HepG2 (cell line): ENCODE measurements around the gene B4GALT2. TPM values are rescaled to one million over a fixed set of nuclear protein-coding genes. Genes with fewer than 3 reads are reported as not detected.

ENCODE experiments used
- AGO1 ChIP-seq: fragments of 200-400 bp; formaldehyde crosslinking; IDR thresholded peaks from 2 replicates; pipeline ENCODE4 v1.6.1; 2017; ENCODE audit warnings: mild to moderate bottlenecking, low read depth, low read length, moderate library complexity; ENCODE audit not compliant: poor library complexity, severe bottlenecking
- EEA1 ChIP-seq: sonication (generic); formaldehyde crosslinking; IDR thresholded peaks from 2 replicates; pipeline ENCODE4 v1.5.1; 2020; ENCODE audit warnings: mild to moderate bottlenecking, missing genetic modification reagents, borderline replicate concordance
- EED ChIP-seq: sonication (generic); formaldehyde crosslinking; IDR thresholded peaks from 2 replicates; pipeline ENCODE4 v1.5.0; 2020; ENCODE audit warnings: mild to moderate bottlenecking, missing genetic modification reagents
- HOXA9 ChIP-seq: sonication (generic); formaldehyde crosslinking; IDR thresholded peaks from 2 replicates; pipeline ENCODE4 v1.8.1; 2022; ENCODE audit warnings: missing genetic modification reagents, mild to moderate bottlenecking, moderate library complexity, borderline replicate concordance
- KDM2A ChIP-seq: sonication (generic); formaldehyde crosslinking; IDR thresholded peaks from 2 replicates; pipeline ENCODE4 v1.4.0; 2020; ENCODE audit warnings: low read depth, missing genetic modification reagents, borderline replicate concordance
- KLF15 ChIP-seq: sonication (generic); formaldehyde crosslinking; IDR thresholded peaks from 2 replicates; pipeline ENCODE4 v1.8.1; 2023; ENCODE audit warnings: borderline replicate concordance, mild to moderate bottlenecking, inconsistent platforms, missing genetic modification reagents, mixed read lengths
- KLF9 ChIP-seq: IDR thresholded peaks from 2 replicates; pipeline ENCODE4 v1.6.1; 2016; ENCODE audit warnings: low read depth
- NFIB ChIP-seq: sonication (generic); formaldehyde crosslinking; IDR thresholded peaks from 2 replicates; pipeline ENCODE4 v1.9.0; 2021; ENCODE audit warnings: missing genetic modification reagents, mild to moderate bottlenecking, borderline replicate concordance
- NKX3-1 ChIP-seq: sonication (generic); formaldehyde crosslinking; IDR thresholded peaks from 2 replicates; pipeline ENCODE4 v1.5.0; 2020; ENCODE audit warnings: missing genetic modification reagents
- PHF8 ChIP-seq: sonication (generic); formaldehyde crosslinking; IDR thresholded peaks from 2 replicates; pipeline ENCODE4 v1.5.0; 2020; ENCODE audit warnings: missing genetic modification reagents
- SOX5 ChIP-seq: IDR thresholded peaks from 2 replicates; pipeline ENCODE4 v1.6.1; 2016; ENCODE audit warnings: borderline replicate concordance
- SRSF4 ChIP-seq: fragments of 200-400 bp; formaldehyde crosslinking; IDR thresholded peaks from one replicate; pipeline ENCODE4 v1.6.1; 2018; ENCODE audit warnings: mild to moderate bottlenecking, low read depth, low read length, moderate library complexity; ENCODE audit not compliant: poor library complexity, severe bottlenecking
- ZNF224 ChIP-seq: sonication (generic); formaldehyde crosslinking; IDR thresholded peaks from 2 replicates; pipeline ENCODE4 v1.5.0; 2020; ENCODE audit warnings: mild to moderate bottlenecking, missing genetic modification reagents
- ZNF33B ChIP-seq: sonication (generic); formaldehyde crosslinking; IDR thresholded peaks from 2 replicates; pipeline ENCODE4 v1.5.1; 2020; ENCODE audit warnings: mild to moderate bottlenecking, missing genetic modification reagents
- ZNF460 ChIP-seq: sonication (generic); formaldehyde crosslinking; IDR thresholded peaks from 2 replicates; pipeline ENCODE4 v1.5.1; 2020; ENCODE audit warnings: missing genetic modification reagents, mild to moderate bottlenecking, borderline replicate concordance
- ZUFSP ChIP-seq: sonication (generic); formaldehyde crosslinking; IDR thresholded peaks from 2 replicates; pipeline ENCODE4 v1.9.0; 2021; ENCODE audit warnings: missing genetic modification reagents, mild to moderate bottlenecking, borderline replicate concordance
- polyA plus RNA-seq, 8 experiments: library from polyadenylated mRNA; depleted of rRNA in 3 of 8; stranded (reverse) in 7 of 8; unstranded in 1 of 8; fragments of >200 nt; fragmentation: Illumina TruSeq in 4 of 8; extraction: Trizol in 4 of 8; gene quantifications; 2 replicates each; pipeline versions ENCODE4 v1.2.1 to v1.2.3, GENCODE V29; 2011 to 2016; ENCODE audit warnings: low read depth in 4 of 8, missing spikeins in 1 of 8, mixed read lengths in 1 of 8; ENCODE audit not compliant: insufficient read depth in 1 of 8
- total RNA-seq, 5 experiments: library from RNA; depleted of rRNA; stranded (reverse); fragments of >200 nt; fragmentation: Illumina TruSeq; extraction: Trizol; gene quantifications; 2 replicates each; pipeline ENCODE4 v1.2.3, GENCODE V29; 2016; ENCODE audit warnings: low read depth in 1 of 5
- TF ChIP-seq, protein P1 (sequence below): sonication (generic); formaldehyde crosslinking; IDR thresholded peaks from 2 replicates; pipeline ENCODE4 v1.8.1; 2022; ENCODE audit warnings: low read depth, mild to moderate bottlenecking, missing genetic modification reagents

Gene B4GALT2
- total and polyA plus RNA-seq, 2 of the 13 experiments (the other 11 are each of a cell fraction or from before 2014, with no cell fraction given): 41.9 to 78.0 TPM

GRCh38 chr1:43974443-43975248 is 4.4 kb upstream of the B4GALT2 start, which contains the start of gene ATP6V0B (continued):
- no peak for TF ChIP-seq ZUFSP (CRISPR knock-in tag)
- no peak for TF ChIP-seq ZNF33B (CRISPR knock-in tag)
- TF ChIP-seq HOXA9: peak; percentile 54; the same call in 1 of the 2 replicates
- TF ChIP-seq SRSF4: no peak
- no peak for TF ChIP-seq NFIB (CRISPR knock-in tag)
- 0 out of 2 replicates have a peak, but pooled peaks have one; percentile 57 for TF ChIP-seq ZNF224 (CRISPR knock-in tag)
- no peak for TF ChIP-seq EED (CRISPR knock-in tag)
- TF ChIP-seq KDM2A: peak; percentile 98
- TF ChIP-seq, protein P1, sequence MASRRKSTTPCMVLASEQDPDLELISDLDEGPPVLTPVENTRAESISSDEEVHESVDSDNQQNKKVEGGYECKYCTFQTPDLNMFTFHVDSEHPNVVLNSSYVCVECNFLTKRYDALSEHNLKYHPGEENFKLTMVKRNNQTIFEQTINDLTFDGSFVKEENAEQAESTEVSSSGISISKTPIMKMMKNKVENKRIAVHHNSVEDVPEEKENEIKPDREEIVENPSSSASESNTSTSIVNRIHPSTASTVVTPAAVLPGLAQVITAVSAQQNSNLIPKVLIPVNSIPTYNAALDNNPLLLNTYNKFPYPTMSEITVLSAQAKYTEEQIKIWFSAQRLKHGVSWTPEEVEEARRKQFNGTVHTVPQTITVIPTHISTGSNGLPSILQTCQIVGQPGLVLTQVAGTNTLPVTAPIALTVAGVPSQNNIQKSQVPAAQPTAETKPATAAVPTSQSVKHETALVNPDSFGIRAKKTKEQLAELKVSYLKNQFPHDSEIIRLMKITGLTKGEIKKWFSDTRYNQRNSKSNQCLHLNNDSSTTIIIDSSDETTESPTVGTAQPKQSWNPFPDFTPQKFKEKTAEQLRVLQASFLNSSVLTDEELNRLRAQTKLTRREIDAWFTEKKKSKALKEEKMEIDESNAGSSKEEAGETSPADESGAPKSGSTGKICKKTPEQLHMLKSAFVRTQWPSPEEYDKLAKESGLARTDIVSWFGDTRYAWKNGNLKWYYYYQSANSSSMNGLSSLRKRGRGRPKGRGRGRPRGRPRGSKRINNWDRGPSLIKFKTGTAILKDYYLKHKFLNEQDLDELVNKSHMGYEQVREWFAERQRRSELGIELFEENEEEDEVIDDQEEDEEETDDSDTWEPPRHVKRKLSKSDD (CRISPR knock-in tag): peak; percentile 76
- 0 out of 2 replicates have a peak, but pooled peaks have one; percentile 53 for TF ChIP-seq KLF9 (CRISPR knock-in tag)
- TF ChIP-seq ZNF460 (CRISPR knock-in tag): no peak
- peak; percentile 92 for TF ChIP-seq PHF8 (CRISPR knock-in tag)
- TF ChIP-seq SOX5 (CRISPR knock-in tag): peak; percentile 18; the same call in 1 of the 2 replicates
- no peak; the same call in 1 of the 2 replicates for TF ChIP-seq KLF15 (CRISPR knock-in tag)
- TF ChIP-seq NKX3-1 (CRISPR knock-in tag): peak; percentile 36; the same call in 1 of the 2 replicates
- TF ChIP-seq EEA1 (CRISPR knock-in tag): 0 out of 2 replicates have a peak, but pooled peaks have one; percentile 62
- peak; percentile 96 for TF ChIP-seq AGO1
